ENCODE data around the gene HSF4. TPM values are rescaled to one million over a fixed set of nuclear protein-coding genes. Genes with fewer than 3 reads are reported as not detected.

HSF4 gene
- total RNA-seq, 4 donors from 2014 or later, result 17.3 to 44.3 (median 35.1) TPM

DNA sequence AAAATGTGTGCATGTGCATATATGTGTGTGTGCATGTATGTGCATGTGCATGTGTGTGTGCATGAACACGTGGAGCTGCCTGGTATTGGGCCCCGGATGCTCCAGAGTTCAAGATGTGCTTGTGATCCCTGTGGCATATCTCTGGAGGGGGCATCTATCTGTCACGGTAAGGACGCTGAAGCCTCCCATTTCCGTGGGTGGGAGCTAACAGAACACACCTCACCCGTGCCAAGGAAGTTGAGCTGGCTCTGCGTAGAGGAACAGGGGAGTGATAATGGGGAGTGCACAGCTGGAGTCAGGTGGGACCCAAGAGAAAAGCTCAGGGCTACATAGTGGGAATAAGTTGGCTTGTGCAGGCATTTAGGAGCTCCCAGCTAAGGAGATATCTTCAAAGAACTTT, 47.1 kb downstream of the HSF4 start:
- TF ChIP-seq, protein P1, sequence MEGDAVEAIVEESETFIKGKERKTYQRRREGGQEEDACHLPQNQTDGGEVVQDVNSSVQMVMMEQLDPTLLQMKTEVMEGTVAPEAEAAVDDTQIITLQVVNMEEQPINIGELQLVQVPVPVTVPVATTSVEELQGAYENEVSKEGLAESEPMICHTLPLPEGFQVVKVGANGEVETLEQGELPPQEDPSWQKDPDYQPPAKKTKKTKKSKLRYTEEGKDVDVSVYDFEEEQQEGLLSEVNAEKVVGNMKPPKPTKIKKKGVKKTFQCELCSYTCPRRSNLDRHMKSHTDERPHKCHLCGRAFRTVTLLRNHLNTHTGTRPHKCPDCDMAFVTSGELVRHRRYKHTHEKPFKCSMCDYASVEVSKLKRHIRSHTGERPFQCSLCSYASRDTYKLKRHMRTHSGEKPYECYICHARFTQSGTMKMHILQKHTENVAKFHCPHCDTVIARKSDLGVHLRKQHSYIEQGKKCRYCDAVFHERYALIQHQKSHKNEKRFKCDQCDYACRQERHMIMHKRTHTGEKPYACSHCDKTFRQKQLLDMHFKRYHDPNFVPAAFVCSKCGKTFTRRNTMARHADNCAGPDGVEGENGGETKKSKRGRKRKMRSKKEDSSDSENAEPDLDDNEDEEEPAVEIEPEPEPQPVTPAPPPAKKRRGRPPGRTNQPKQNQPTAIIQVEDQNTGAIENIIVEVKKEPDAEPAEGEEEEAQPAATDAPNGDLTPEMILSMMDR (IDR thresholded peaks at IDR 0.05; ENCODE audit: low read depth), result no peak

DNA sequence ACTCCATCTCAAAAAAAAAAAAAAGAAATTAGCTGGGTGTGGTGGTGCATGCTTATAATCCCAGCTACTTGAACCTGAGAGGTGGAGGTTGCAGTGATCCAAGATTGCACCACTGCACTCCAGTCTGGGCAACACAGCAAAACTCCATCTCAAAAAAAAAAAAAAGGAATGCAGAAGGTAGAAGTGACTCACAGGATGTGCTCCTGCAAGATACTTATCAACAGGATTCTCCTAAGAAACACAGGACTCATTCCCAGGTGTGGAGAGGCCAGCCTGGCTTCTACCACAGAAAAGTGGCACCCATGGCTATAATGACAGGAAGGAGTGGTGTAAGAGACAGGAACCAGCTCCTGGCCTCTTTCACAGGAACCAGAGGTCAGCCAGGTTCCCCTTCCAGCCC, 48.2 kb downstream of the HSF4 start:
- TF ChIP-seq, protein P1 (IDR thresholded peaks at IDR 0.05; ENCODE audit: low read depth), result no peak

DNA sequence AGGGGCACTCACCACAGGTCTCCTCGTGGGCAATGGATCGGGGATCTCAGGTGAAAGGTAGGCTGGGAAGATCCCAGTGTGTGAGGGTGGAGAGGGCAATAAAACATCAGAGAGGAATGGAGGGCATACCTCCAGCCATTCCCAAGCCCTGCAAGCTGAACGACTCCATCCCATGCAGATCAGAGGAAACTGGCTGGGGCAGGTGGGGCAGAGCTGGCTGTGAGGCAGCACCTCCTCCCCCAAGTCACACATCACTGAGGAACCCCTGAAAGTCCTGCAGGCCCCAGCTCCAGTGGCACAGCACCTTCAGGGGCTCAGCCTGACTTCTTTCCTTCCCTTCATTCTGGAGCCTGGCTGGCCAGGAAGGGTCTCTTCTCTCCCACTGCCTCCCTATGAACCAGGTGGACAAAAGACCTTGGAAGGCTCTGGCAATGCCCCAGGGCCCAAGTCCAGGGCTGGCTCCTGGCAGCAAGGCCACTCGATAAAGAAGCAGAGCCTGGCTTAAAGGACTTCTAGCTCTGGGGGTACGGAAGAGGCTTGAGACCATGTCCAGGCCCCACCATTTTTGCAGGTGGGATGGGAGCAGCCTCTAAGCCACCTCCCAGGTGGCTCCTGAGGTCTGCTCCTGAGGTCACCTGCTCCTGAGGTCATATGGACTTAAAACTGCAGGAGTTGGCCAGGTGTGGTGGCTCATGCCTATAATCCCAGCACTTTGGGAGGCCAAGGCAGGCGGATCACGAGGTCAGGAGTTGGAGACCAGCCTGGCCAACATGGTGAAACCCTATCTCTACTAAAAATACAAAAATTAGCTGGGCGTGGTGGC, 48.9 kb downstream of the HSF4 start:
- TF ChIP-seq, protein P1 (IDR thresholded peaks at IDR 0.05; ENCODE audit: low read depth), result no peak

DNA sequence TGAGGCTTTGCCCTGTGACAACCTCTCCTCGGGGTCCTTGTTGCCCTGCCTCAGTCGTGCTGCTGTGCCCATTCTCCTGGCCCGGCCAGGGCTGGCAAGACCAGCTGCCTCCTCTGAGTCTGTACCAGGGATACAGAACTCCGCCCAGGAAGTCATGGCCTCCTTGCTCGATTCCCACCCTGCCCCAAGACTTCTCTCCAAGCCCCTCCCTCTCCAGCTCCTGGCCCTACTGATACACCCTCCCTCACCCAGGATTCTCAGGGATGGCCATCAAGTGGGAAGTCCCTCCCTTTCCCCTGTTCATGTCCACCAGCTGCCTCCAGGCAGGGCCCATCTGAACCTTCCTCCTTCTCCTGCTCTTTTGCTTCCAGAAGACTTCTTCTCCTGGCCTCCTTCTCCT, 51.2 kb downstream of the HSF4 start:
- TF ChIP-seq, protein P1 (IDR thresholded peaks at IDR 0.05; ENCODE audit: low read depth), result no peak

GRCh38 chr16:67216612-67217490, 52.3 kb downstream of the HSF4 start:
- TF ChIP-seq, protein P1 (IDR thresholded peaks at IDR 0.05; ENCODE audit: low read depth), result no peak

Small RNA genes within 50 kb of the gene (small RNA-seq; reads per million reads assigned to genes)
- gene MIR328, result 44.8 reads per million, percentile 96 among the genes with 10 or more reads in this experiment

Other genes starting within 250 kb of the HSF4 start
- not detected for gene CDH16, start 245.9 kb upstream of the HSF4 start, total RNA-seq
- gene RRAD, start 239.2 kb upstream of the HSF4 start, total RNA-seq, result 10 to 100 TPM in 2 of 4 donors, 1 to 10 TPM in 2; 2.4 to 15.9 (median 9.8) TPM
- gene CIAO2B, start 230.3 kb upstream of the HSF4 start, total RNA-seq, result 10 to 100 TPM; 59.2 to 67.0 (median 63.7) TPM
- gene CES2, start 229.2 kb upstream of the HSF4 start, total RNA-seq, result 10 to 100 TPM; 26.9 to 56.7 (median 35.1) TPM
- gene CES3, start 203.5 kb upstream of the HSF4 start, total RNA-seq, result 1 to 10 TPM in 3 of 4 donors, under 1 TPM in 1; 0.16 to 3.1 (median 1.9) TPM
- gene CES4A, start 176.2 kb upstream of the HSF4 start, total RNA-seq, result 10 to 100 TPM in 1 of 4 donors, 1 to 10 TPM in 3; 5.4 to 25.2 (median 6.6) TPM
- 10 to 100 TPM; 35.2 to 46.2 (median 42.4) TPM for gene CBFB, start 135.6 kb upstream of the HSF4 start, total RNA-seq
- 10 to 100 TPM; 15.1 to 30.1 (median 19.1) TPM for gene PHAF1, start 54.8 kb upstream of the HSF4 start, total RNA-seq
- gene B3GNT9, start 13.7 kb upstream of the HSF4 start, total RNA-seq, result 1 to 10 TPM; 2.8 to 5.9 (median 4.6) TPM
- gene TRADD, start 4.8 kb upstream of the HSF4 start, total RNA-seq, result 10 to 100 TPM in 3 of 4 donors, 1 to 10 TPM in 1; 6.7 to 42.3 (median 33.6) TPM
- gene FBXL8, start 4.8 kb upstream of the HSF4 start, total RNA-seq, result 10 to 100 TPM in 3 of 4 donors, 1 to 10 TPM in 1; 4.2 to 13.2 (median 11.7) TPM
- gene NOL3, start 5.8 kb downstream of the HSF4 start, total RNA-seq, result 100 to 1,000 TPM in 1 of 4 donors, 10 to 100 TPM in 3; 22.9 to 106 (median 57.4) TPM
- 10 to 100 TPM; 10.1 to 36.9 (median 12.5) TPM for gene MATCAP1, start 19.2 kb downstream of the HSF4 start, total RNA-seq
- 10 to 100 TPM in 1 of 4 donors, 1 to 10 TPM in 2, under 1 TPM in 1; 0.17 to 13.8 (median 1.7) TPM for gene EXOC3L1, start 25.4 kb downstream of the HSF4 start, total RNA-seq
- gene E2F4, start 27.4 kb downstream of the HSF4 start, total RNA-seq, result 10 to 100 TPM; 48.1 to 70.8 (median 58.9) TPM
- gene ELMO3, start 34.4 kb downstream of the HSF4 start, total RNA-seq, result 1 to 10 TPM in 1 of 4 donors, under 1 TPM in 3; 0.51 to 1.5 (median 0.93) TPM
- 10 to 100 TPM; 21.9 to 36.1 (median 33.3) TPM for gene TMEM208, start 62.4 kb downstream of the HSF4 start, total RNA-seq
- 10 to 100 TPM; 10.3 to 83.3 (median 20.9) TPM for gene FHOD1, start 82.7 kb downstream of the HSF4 start, total RNA-seq
- 1 to 10 TPM in 3 of 4 donors, not detected in 1; 1.0 to 2.3 (median 1.3) TPM for gene SLC9A5, start 84.2 kb downstream of the HSF4 start, total RNA-seq
- 10 to 100 TPM in 2 of 4 donors, 1 to 10 TPM in 2; 2.4 to 13.2 (median 10.2) TPM for gene PLEKHG4, start 114.8 kb downstream of the HSF4 start, total RNA-seq
- gene KCTD19, start 162.0 kb downstream of the HSF4 start, total RNA-seq, result under 1 TPM in 1 of 4 donors, not detected in 3; under 0.01 TPM
- gene LRRC36, start 162.1 kb downstream of the HSF4 start, total RNA-seq, result under 1 TPM in 1 of 4 donors, not detected in 3; 0.17 TPM
- gene TPPP3, start 228.8 kb downstream of the HSF4 start, total RNA-seq, result 1 to 10 TPM; 2.0 to 5.9 (median 2.6) TPM